Loucy (cell line): Measurements from ENCODE around the gene DTNBP1.

Source experiments
- H2AFZ ChIP-seq: fragments of 200-600 bp; sonication (generic); 2 replicates; pipeline ENCODE4 v1.6.0; 2016; ENCODE audit warnings: antibody characterized with exemption, mild to moderate bottlenecking, low read length, moderate library complexity
- H3F3A ChIP-seq: fragments of 200-600 bp; 2 replicates; pipeline ENCODE4 v1.6.0; 2016; ENCODE audit warnings: antibody characterized with exemption, low read depth, mild to moderate bottlenecking
- H3K27me3 ChIP-seq: fragments of 200-600 bp; sonication (generic); 2 replicates; pipeline ENCODE4 v1.6.1; 2014; ENCODE audit warnings: low read length, mild to moderate bottlenecking; ENCODE audit not compliant: insufficient read depth, poor library complexity, severe bottlenecking
- H3K36me3 ChIP-seq: fragments of 200-600 bp; sonication (generic); 2 replicates; pipeline ENCODE4 v1.6.1; 2016; ENCODE audit warnings: low read length; ENCODE audit not compliant: insufficient read depth
- H3K4me1 ChIP-seq: fragments of 200-600 bp; sonication (generic); 2 replicates; pipeline ENCODE4 v1.5.1; 2014; ENCODE audit warnings: low read length, mild to moderate bottlenecking; ENCODE audit not compliant: insufficient read depth, poor library complexity, severe bottlenecking
- H3K4me2 ChIP-seq: fragments of 200-600 bp; sonication (generic); 2 replicates; pipeline ENCODE4 v1.6.0; 2014; ENCODE audit warnings: antibody characterized with exemption, low read length, low read depth, mild to moderate bottlenecking; ENCODE audit not compliant: poor library complexity, severe bottlenecking
- H3K4me3 ChIP-seq: fragments of 200-600 bp; sonication (generic); 2 replicates; pipeline ENCODE4 v1.5.1; 2014; ENCODE audit warnings: low read length, mild to moderate bottlenecking, mixed read lengths; ENCODE audit not compliant: poor library complexity, severe bottlenecking
- H3K79me2 ChIP-seq: fragments of 200-600 bp; sonication (generic); 2 replicates; pipeline ENCODE4 v1.6.1; 2014; ENCODE audit warnings: low read length; ENCODE audit not compliant: insufficient read depth
- H3K9ac ChIP-seq: fragments of 200-600 bp; sonication (generic); 2 replicates; pipeline ENCODE4 v1.6.0; 2014; ENCODE audit warnings: mild to moderate bottlenecking, low read depth, low read length, moderate library complexity; ENCODE audit not compliant: poor library complexity, severe bottlenecking
- H3K9me2 ChIP-seq: fragments of 200-600 bp; sonication (generic); replicated peaks from 2 replicates; pipeline ENCODE4 v1.6.1; 2016; ENCODE audit warnings: low read depth, low read length, mixed read lengths
- H3K9me3 ChIP-seq: fragments of 200-600 bp; sonication (generic); 2 replicates; pipeline ENCODE4 v1.6.1; 2014; ENCODE audit warnings: mild to moderate bottlenecking, antibody characterized with exemption, low read length, low read depth; ENCODE audit not compliant: insufficient read depth
- H4K20me1 ChIP-seq: fragments of 200-600 bp; sonication (generic); 2 replicates; pipeline ENCODE4 v1.6.0; 2014; ENCODE audit warnings: antibody characterized with exemption, low read length, mild to moderate bottlenecking; ENCODE audit not compliant: insufficient read depth, poor library complexity, severe bottlenecking
- EZH2phosphoT487 ChIP-seq: fragments of 200-600 bp; IDR thresholded peaks from 2 replicates; pipeline ENCODE4 v1.6.1; 2018; ENCODE audit warnings: antibody characterized with exemption, mild to moderate bottlenecking, moderate library complexity, borderline replicate concordance
- TF ChIP-seq, protein P1 (sequence below): fragments of 200-600 bp; sonication (generic); conservative IDR thresholded peaks from 2 replicates; pipeline ENCODE4 v1.5.1; 2014; ENCODE audit warnings: mild to moderate bottlenecking, antibody characterized with exemption, low read length

The DTNBP1 gene

GRCh38 chr6:15522026-15522425, 140.8 kb downstream of the DTNBP1 start:
- H2AFZ ChIP-seq = no peak overlapping the region
- H3K36me3 ChIP-seq = peaks cover 90% of the 10 kb centered on the region
- peaks cover 8% of the 10 kb centered on the region for H4K20me1 ChIP-seq
- H3K4me2 ChIP-seq = no peak overlapping the region
- H3K4me1 ChIP-seq = peaks cover 9% of the 10 kb centered on the region
- H3K79me2 ChIP-seq = 0 out of 2 replicates have a peak, but pooled peaks cover 9% of the 10 kb centered on the region
- H3K9me2 ChIP-seq = no peaks in the 10 kb centered on the region
- no peak for TF ChIP-seq EZH2phosphoT487
- TF ChIP-seq, protein P1, sequence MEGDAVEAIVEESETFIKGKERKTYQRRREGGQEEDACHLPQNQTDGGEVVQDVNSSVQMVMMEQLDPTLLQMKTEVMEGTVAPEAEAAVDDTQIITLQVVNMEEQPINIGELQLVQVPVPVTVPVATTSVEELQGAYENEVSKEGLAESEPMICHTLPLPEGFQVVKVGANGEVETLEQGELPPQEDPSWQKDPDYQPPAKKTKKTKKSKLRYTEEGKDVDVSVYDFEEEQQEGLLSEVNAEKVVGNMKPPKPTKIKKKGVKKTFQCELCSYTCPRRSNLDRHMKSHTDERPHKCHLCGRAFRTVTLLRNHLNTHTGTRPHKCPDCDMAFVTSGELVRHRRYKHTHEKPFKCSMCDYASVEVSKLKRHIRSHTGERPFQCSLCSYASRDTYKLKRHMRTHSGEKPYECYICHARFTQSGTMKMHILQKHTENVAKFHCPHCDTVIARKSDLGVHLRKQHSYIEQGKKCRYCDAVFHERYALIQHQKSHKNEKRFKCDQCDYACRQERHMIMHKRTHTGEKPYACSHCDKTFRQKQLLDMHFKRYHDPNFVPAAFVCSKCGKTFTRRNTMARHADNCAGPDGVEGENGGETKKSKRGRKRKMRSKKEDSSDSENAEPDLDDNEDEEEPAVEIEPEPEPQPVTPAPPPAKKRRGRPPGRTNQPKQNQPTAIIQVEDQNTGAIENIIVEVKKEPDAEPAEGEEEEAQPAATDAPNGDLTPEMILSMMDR = no peak
- H3K9me3 ChIP-seq = no peaks in the 10 kb centered on the region
- no peaks in the 10 kb centered on the region; the same call in 1 of the 2 replicates for H3F3A ChIP-seq
- no peaks in the 10 kb centered on the region for H3K27me3 ChIP-seq
- no peak overlapping the region for H3K4me3 ChIP-seq
- no peak overlapping the region for H3K9ac ChIP-seq

- peaks cover 95% of the 10 kb centered on the region for H3K36me3 ChIP-seq
- no peaks in the 10 kb centered on the region for H3K9me3 ChIP-seq
- TF ChIP-seq, protein P1 = no peak
- no peak for TF ChIP-seq EZH2phosphoT487
- no peak overlapping the region for H3K9ac ChIP-seq
- H4K20me1 ChIP-seq = peaks cover 8% of the 10 kb centered on the region
- H3K79me2 ChIP-seq = 0 out of 2 replicates have a peak, but pooled peaks cover 9% of the 10 kb centered on the region
- no peak overlapping the region for H3K4me2 ChIP-seq
- H3K4me3 ChIP-seq = no peak overlapping the region
- H3K27me3 ChIP-seq = no peaks in the 10 kb centered on the region
- H3K9me2 ChIP-seq = no peaks in the 10 kb centered on the region
- no peak overlapping the region for H2AFZ ChIP-seq
- H3K4me1 ChIP-seq = peaks cover 9% of the 10 kb centered on the region
- no peaks in the 10 kb centered on the region; the same call in 1 of the 2 replicates for H3F3A ChIP-seq
These were observed 141.2 kb downstream of the DTNBP1 start for GRCh38 chr6:15521582-15521981.

- Histone ChIP-seq H3K9ac (no peak overlapping the region), H2AFZ (no peak overlapping the region), H3K4me3 (no peak overlapping the region), H3K4me2 (no peak overlapping the region), H3K36me3 (peaks cover 99% of the 10 kb centered on the region), H3K79me2 (0 out of 2 replicates have a peak, but pooled peaks cover 9% of the 10 kb centered on the region), H3K9me3 (no peaks in the 10 kb centered on the region), H4K20me1 (peaks cover 12% of the 10 kb centered on the region), H3F3A (no peaks in the 10 kb centered on the region; the same call in 1 of the 2 replicates), H3K4me1 (peaks cover 9% of the 10 kb centered on the region), H3K9me2 (no peaks in the 10 kb centered on the region), H3K27me3 (no peaks in the 10 kb centered on the region)
- TF ChIP-seq EZH2phosphoT487 = no peak
- TF ChIP-seq, protein P1 = no peak
These were observed 142.1 kb downstream of the DTNBP1 start for GRCh38 chr6:15520626-15521203.
